ACC112 (cell line): ENCODE measurements around the gene CDCA7L.

Source experiments
- H2AFZ ChIP-seq: fragments of 200-600 bp; sonication (generic); one replicate; pipeline ENCODE4 v1.6.0; 2017; ENCODE audit warnings: antibody characterized with exemption, low read length; ENCODE audit not compliant: unreplicated experiment
- H3K27ac ChIP-seq: fragments of 200-600 bp; sonication (generic); 2 replicates; pipeline ENCODE4 v1.5.1; 2014; ENCODE audit warnings: low read depth, mild to moderate bottlenecking, antibody characterized with exemption, low read length, moderate library complexity
- H3K27me3 ChIP-seq: fragments of 200-600 bp; sonication (generic); 2 replicates; pipeline ENCODE4 v1.6.1; 2014; ENCODE audit warnings: mild to moderate bottlenecking, antibody characterized with exemption, low read length, moderate library complexity, mixed read lengths; ENCODE audit not compliant: insufficient read depth
- H3K36me3 ChIP-seq: fragments of 200-600 bp; sonication (generic); 2 replicates; pipeline ENCODE4 v1.6.1; 2016; ENCODE audit warnings: mild to moderate bottlenecking, antibody characterized with exemption, low read length, moderate library complexity, mixed read lengths; ENCODE audit not compliant: insufficient read depth
- H3K4me1 ChIP-seq: fragments of 200-600 bp; sonication (generic); one replicate; pipeline ENCODE4 v1.6.1; 2016; ENCODE audit warnings: low read length, mixed read lengths; ENCODE audit not compliant: insufficient read depth, unreplicated experiment, control insufficient read depth
- H3K4me3 ChIP-seq: fragments of 200-600 bp; sonication (generic); 2 replicates; pipeline ENCODE4 v1.5.1; 2014; ENCODE audit warnings: mild to moderate bottlenecking, low read depth, low read length
- H3K79me2 ChIP-seq: fragments of 200-600 bp; sonication (generic); one replicate; pipeline ENCODE4 v1.6.0; 2016; ENCODE audit warnings: low read length; ENCODE audit not compliant: control insufficient read depth, unreplicated experiment, insufficient read depth

The CDCA7L gene

DNA sequence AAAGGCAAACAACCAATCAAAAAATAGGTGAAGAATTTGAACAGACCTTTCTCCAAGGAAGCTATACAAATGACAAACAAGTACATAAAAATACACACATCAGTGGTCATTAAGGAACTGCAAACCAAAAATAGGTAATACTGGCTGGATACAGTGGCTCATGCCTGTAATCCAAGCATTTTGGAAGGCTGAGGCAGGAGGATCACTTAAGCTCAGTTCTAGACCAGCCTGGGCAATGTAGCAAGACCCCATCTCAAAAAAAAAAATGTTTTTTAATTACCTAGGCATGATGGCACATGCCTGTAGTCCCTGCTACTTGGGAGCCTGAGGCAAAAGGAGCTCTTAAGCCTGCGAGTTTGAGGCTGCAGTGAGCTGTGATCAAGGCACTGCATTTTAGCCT is 19.3 kb downstream of the CDCA7L start:
- Histone ChIP-seq H3K27ac (no peak overlapping the region), H2AFZ (no peak overlapping the region), H3K36me3 (no peaks in the 10 kb centered on the region), H3K27me3 (no peaks in the 10 kb centered on the region), H3K79me2 (peaks cover 64% of the 10 kb centered on the region), H3K4me3 (no peak overlapping the region), H3K4me1 (no peaks in the 10 kb centered on the region)

- H3K27me3 ChIP-seq, result no peaks in the 10 kb centered on the region
- H3K36me3 ChIP-seq, result no peaks in the 10 kb centered on the region
- H3K4me1 ChIP-seq, result no peaks in the 10 kb centered on the region
- H2AFZ ChIP-seq, result no peak overlapping the region
- H3K79me2 ChIP-seq, result peaks cover 78% of the 10 kb centered on the region
- no peak overlapping the region for H3K27ac ChIP-seq
- no peak overlapping the region for H3K4me3 ChIP-seq
These were observed 22.0 kb downstream of the CDCA7L start for GRCh38 chr7:21923658-21924057.

- Histone ChIP-seq H3K27me3 (no peaks in the 10 kb centered on the region), H3K4me3 (no peak overlapping the region), H3K4me1 (no peaks in the 10 kb centered on the region), H3K79me2 (peaks cover 80% of the 10 kb centered on the region), H2AFZ (no peak overlapping the region), H3K27ac (no peak overlapping the region), H3K36me3 (no peaks in the 10 kb centered on the region)
These were observed 23.1 kb downstream of the CDCA7L start for GRCh38 chr7:21922605-21923004.

GRCh38 chr7:21920936-21921335 is 24.8 kb downstream of the CDCA7L start:
- no peak overlapping the region for H2AFZ ChIP-seq
- H3K79me2 ChIP-seq, result peaks cover 72% of the 10 kb centered on the region
- no peaks in the 10 kb centered on the region for H3K4me1 ChIP-seq
- 0 out of 2 replicates have a peak, but pooled peaks cover 3% of the 10 kb centered on the region for H3K36me3 ChIP-seq
- H3K4me3 ChIP-seq, result no peak overlapping the region
- H3K27ac ChIP-seq, result no peak overlapping the region
- H3K27me3 ChIP-seq, result no peaks in the 10 kb centered on the region

DNA sequence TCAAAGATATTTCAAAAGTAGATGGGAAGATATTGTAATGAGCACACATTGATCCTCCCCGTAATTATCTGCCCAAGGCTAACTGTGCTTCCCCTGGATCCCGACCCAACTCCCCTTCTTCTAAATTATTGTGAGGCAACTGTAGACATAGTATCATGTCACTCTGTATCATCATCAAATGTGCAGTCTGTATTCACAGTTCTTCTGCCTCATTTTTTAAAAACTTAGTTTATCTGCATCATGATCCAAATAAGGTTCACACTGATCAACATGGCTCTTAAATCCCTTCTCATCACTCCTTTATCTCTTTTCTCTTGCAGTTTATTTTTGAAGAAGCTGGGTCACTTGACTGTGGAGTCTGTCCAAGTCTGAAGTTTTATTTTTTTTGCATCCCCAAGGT is 27.5 kb downstream of the CDCA7L start:
- no peaks in the 10 kb centered on the region for H3K27me3 ChIP-seq
- peaks cover 49% of the 10 kb centered on the region for H3K79me2 ChIP-seq
- H3K4me3 ChIP-seq, result no peak overlapping the region
- H3K27ac ChIP-seq, result no peak overlapping the region
- H3K4me1 ChIP-seq, result no peaks in the 10 kb centered on the region
- peaks cover 17% of the 10 kb centered on the region; the same call in 1 of the 2 replicates for H3K36me3 ChIP-seq
- no peak overlapping the region for H2AFZ ChIP-seq

DNA sequence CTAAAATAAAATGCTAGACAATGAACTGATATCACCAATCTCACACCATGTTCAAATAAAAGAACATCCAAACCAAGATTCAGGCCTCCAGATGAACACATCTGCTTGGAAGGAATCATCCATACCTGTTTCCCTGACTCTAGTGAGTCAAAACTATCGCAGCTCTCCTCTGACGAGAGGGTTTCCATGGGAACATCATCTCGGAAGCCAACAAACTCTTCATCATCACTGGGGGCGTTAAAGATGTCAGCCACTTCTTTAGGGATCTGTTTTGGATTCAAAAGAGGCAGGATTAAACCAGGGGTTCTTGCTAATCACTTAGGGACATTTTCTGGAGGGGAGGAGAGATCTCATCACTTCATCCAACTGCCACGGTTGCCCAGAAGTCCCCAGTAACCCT is 29.1 kb downstream of the CDCA7L start:
- H3K27ac ChIP-seq, result no peak overlapping the region
- no peak overlapping the region for H2AFZ ChIP-seq
- peaks cover 36% of the 10 kb centered on the region for H3K79me2 ChIP-seq

GRCh38 chr7:21916176-21916575 is 29.5 kb downstream of the CDCA7L start:
- H3K79me2 ChIP-seq, result peaks cover 32% of the 10 kb centered on the region

More for the DNA sequence above, 29.1 kb downstream of the CDCA7L start:
- H3K4me3 ChIP-seq, result no peak overlapping the region
- no peaks in the 10 kb centered on the region for H3K27me3 ChIP-seq
- peaks cover 20% of the 10 kb centered on the region; the same call in 1 of the 2 replicates for H3K36me3 ChIP-seq
- no peaks in the 10 kb centered on the region for H3K4me1 ChIP-seq

DNA sequence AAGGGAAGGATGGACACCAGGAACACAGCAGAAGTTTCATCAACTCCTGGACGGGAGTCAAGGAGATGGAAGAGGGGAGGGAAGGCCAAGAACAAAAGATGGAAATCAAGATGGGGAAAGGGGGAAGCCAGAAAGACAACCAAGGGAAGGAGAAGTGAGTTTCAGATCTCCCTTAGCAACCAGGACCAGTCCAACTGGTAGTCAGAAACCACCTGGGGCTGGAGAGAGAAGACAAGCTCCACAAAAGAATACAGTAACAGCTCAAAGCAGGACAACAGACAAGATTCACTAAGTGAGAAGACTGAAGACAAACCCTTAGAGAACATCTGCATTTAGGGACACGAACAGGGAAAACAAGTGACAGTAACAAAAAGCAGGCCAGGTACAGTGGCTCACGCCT is 30.6 kb downstream of the CDCA7L start:
- Histone ChIP-seq H3K36me3 (peaks cover 20% of the 10 kb centered on the region; the same call in 1 of the 2 replicates), H3K4me1 (no peaks in the 10 kb centered on the region), H3K4me3 (no peak overlapping the region), H3K27ac (no peak overlapping the region), H2AFZ (no peak overlapping the region), H3K79me2 (peaks cover 24% of the 10 kb centered on the region), H3K27me3 (no peaks in the 10 kb centered on the region)

More at GRCh38 chr7:21916176-21916575, 29.5 kb downstream of the CDCA7L start:
- Histone ChIP-seq H3K27me3 (no peaks in the 10 kb centered on the region), H3K4me1 (no peaks in the 10 kb centered on the region), H2AFZ (no peak overlapping the region), H3K36me3 (peaks cover 20% of the 10 kb centered on the region; the same call in 1 of the 2 replicates), H3K27ac (no peak overlapping the region), H3K4me3 (no peak overlapping the region)

DNA sequence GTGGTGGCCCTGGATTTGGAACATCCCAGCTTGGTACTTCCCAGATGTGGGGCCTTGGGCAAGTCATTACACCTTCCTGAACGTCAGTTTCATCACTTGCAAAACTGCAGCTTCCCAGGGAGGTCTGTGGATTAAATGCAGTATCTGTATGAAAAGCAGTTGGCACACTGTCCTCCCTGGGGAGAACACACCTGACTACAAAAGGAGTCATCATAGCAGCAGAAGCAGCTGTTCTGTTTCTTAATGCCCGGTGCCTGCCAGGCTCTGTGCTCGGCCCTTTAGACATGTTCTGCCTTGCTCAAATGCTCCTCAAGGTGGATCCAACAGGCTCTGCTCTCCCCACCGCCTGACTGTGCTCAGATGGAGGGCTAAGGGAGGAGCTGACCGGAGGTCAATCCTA is 31.0 kb downstream of the CDCA7L start:
- Histone ChIP-seq H2AFZ (no peak overlapping the region), H3K79me2 (peaks cover 20% of the 10 kb centered on the region), H3K27ac (no peak overlapping the region), H3K36me3 (peaks cover 20% of the 10 kb centered on the region; the same call in 1 of the 2 replicates), H3K27me3 (no peaks in the 10 kb centered on the region), H3K4me1 (no peaks in the 10 kb centered on the region), H3K4me3 (no peak overlapping the region)

DNA sequence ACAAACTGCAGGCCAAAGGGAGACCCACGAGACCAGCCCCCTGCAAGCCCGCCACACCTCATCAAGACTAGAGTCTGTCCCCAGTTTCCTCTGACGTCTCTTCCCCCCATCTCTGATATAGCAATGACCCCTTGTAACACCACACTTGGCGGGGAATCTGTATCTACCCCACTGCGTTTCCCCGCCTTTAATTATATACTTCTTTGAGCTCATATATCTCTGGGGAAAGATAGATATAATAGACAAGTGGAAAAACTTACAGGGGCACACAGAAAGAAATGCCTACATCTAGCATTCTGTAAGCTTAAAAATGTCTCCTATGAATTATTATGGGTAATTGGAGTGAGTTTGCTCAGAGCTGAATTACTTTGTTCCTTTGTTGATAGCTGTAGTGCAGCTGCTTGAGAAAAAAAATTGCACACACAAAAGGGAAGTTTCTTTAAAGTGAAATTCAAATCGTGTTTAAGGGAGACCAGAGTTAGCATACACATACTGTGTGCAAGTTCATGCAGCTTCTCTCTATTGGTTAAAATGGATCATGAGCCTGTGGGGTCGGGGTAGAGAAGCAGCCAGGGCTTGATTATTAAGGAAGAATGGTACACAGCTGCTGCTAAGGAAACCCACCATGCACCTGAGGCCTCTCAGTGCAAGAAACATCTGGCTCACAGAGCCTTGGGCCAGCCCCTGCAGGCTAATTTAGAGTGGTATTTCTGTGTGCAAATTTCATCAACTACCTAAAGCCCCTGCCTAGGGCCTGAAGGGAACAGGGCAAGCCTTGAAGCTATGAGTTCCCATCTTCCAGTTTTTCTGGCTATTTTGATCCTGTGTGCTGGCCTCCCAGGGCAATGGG is 32.5 kb downstream of the CDCA7L start:
- no peaks in the 10 kb centered on the region for H3K27me3 ChIP-seq
- peaks cover 7% of the 10 kb centered on the region for H3K79me2 ChIP-seq
- no peak overlapping the region for H2AFZ ChIP-seq
- H3K36me3 ChIP-seq, result peaks cover 28% of the 10 kb centered on the region
- H3K27ac ChIP-seq, result no peak overlapping the region
- H3K4me3 ChIP-seq, result no peak overlapping the region
- no peaks in the 10 kb centered on the region for H3K4me1 ChIP-seq

DNA sequence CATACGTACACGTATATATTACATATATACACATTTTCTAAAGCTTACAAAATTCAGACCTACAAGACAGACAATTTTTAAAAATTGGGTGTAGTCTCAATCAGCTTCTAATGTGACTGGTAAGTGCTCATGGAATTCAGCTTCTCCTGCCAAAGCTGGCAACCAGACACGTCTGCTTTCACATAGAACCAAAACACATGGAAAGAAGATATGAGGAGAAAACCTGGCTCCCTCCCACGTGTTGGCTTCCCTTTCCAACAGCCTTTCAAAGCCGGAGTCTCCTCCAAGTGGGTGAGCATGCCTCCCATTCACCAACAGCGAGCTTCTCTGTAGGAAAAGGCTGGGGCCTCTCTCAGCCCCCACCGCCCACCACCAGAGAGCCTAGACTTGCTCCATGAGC is 33.4 kb downstream of the CDCA7L start:
- H3K4me1 ChIP-seq, result no peaks in the 10 kb centered on the region
- H3K4me3 ChIP-seq, result no peak overlapping the region
- H3K27me3 ChIP-seq, result no peaks in the 10 kb centered on the region
- no peak overlapping the region for H2AFZ ChIP-seq
- no peak overlapping the region for H3K27ac ChIP-seq
- H3K79me2 ChIP-seq, result peaks cover 4% of the 10 kb centered on the region
- peaks cover 31% of the 10 kb centered on the region for H3K36me3 ChIP-seq
